A673 (cell line): ENCODE data around the gene ZNF500.

Experiments used
- CTCF ChIP-seq: fragments of 300-800, 200-600 bp; sonication (generic); conservative IDR thresholded peaks from 2 replicates; pipeline ENCODE4 v1.5.1; 2017; ENCODE audit warnings: low read depth, mild to moderate bottlenecking, antibody characterized with exemption, low read length, moderate library complexity, mixed read lengths
- EZH2 ChIP-seq: fragments of 200-600 bp; sonication (generic); IDR thresholded peaks from 2 replicates; pipeline ENCODE4 v1.6.1; 2017; ENCODE audit warnings: borderline replicate concordance, low read depth, mild to moderate bottlenecking, mixed read lengths, antibody characterized with exemption, low read length; ENCODE audit not compliant: poor library complexity, severe bottlenecking

- TF ChIP-seq CTCF (no peak), EZH2 (no peak)
Observed at GRCh38 chr16:4787068-4787467, 20.1 kb upstream of the ZNF500 start.
